Measurements from ENCODE around the gene CXCL10. TPM values are rescaled to one million over a fixed set of nuclear protein-coding genes. Genes with fewer than 3 reads are reported as not detected.
"Not testable (repeated sequence)": the region's sequence is repeated elsewhere in the genome, so short reads cannot be mapped to it uniquely, and the experiment has no call there.

CXCL10 gene
- total RNA-seq, 4 donors from 2014 or later: 3.0 TPM; not detected in 3

GRCh38 chr4:76058888-76059426, 35.7 kb upstream of the CXCL10 start:
- TF ChIP-seq POLR2AphosphoS5 (IDR thresholded peaks at IDR 0.05): no peak
- DNase-seq: no peak
- Histone ChIP-seq H3K9me3 (no peaks in the 10 kb centered on the region), H3K4me3 (no peak overlapping the region), H3K27me3 (no peaks in the 10 kb centered on the region), H3K36me3 (no peaks in the 10 kb centered on the region), H3K27ac (no peak overlapping the region), H3K4me1 (peaks cover 0 to 25% (median 5%) of the 10 kb centered on the region in 4 donors)
- in situ Hi-C loops (cut with MboI; ENCODE audit: low pct_ligation_motif_present in 1 of 4, low pct_unique_long_range_greater_than_20kb in 1 of 4, low sequenced_read_pairs in 3 of 4): no loop called here
- intact Hi-C loops (cut with DNase I; ENCODE audit: low total_unique reads): no loop called here
- WGBS, 2 donors (ENCODE audit: low coverage in 1 of 2): 39 to 44% methylated on average over 3 of the region's 3 CpGs

- Histone ChIP-seq H3K27me3 (no peaks in the 10 kb centered on the region), H3K4me3 (no peak overlapping the region), H3K36me3 (no peaks in the 10 kb centered on the region), H3K27ac (no peak overlapping the region), H3K9me3 (no peaks in the 10 kb centered on the region), H3K4me1 (peaks cover 0 to 25% (median 7%) of the 10 kb centered on the region in 4 donors)
- no peak for DNase-seq
- in situ Hi-C loops (cut with MboI; ENCODE audit: low pct_ligation_motif_present in 1 of 4, low pct_unique_long_range_greater_than_20kb in 1 of 4, low sequenced_read_pairs in 3 of 4): no loop called here
- TF ChIP-seq POLR2AphosphoS5 (IDR thresholded peaks at IDR 0.05) (no peak), POLR2A (IDR thresholded peaks at IDR 0.05) (no peak)
- intact Hi-C loops (cut with DNase I; ENCODE audit: low total_unique reads): no loop called here
Measured at GRCh38 chr4:76058302-76058701, 35.0 kb upstream of the CXCL10 start.

- in situ Hi-C loops (cut with MboI; ENCODE audit: low pct_ligation_motif_present in 1 of 4, low pct_unique_long_range_greater_than_20kb in 1 of 4, low sequenced_read_pairs in 3 of 4): no loop called here
- WGBS, 2 donors (ENCODE audit: low coverage in 1 of 2): 77% methylated on average over 2 of the region's 2 CpGs; no CpG with 5 or more reads in 1 of the 2 donors
Measured at GRCh38 chr4:76055421-76055820, 32.1 kb upstream of the CXCL10 start.

GRCh38 chr4:76055016-76055415, 31.7 kb upstream of the CXCL10 start:
- no peaks in the 10 kb centered on the region for H3K27me3 ChIP-seq
- peaks cover 0 to 19% (median 6%) of the 10 kb centered on the region in 4 donors for H3K4me1 ChIP-seq
- in situ Hi-C loops (cut with MboI; ENCODE audit: low pct_ligation_motif_present in 1 of 4, low pct_unique_long_range_greater_than_20kb in 1 of 4, low sequenced_read_pairs in 3 of 4): no loop called here
- no peaks in the 10 kb centered on the region for H3K9me3 ChIP-seq
- H3K27ac ChIP-seq: peak overlapping the region in 2 of 4 donors; percentile 32 to 52
- no peak overlapping the region for H3K4me3 ChIP-seq
- TF ChIP-seq EP300 (IDR thresholded peaks at IDR 0.05; ENCODE audit: low read depth) (no peak), POLR2A (IDR thresholded peaks at IDR 0.05) (no peak), POLR2AphosphoS5 (IDR thresholded peaks at IDR 0.05) (no peak), CTCF (IDR thresholded peaks at IDR 0.05) (no peak)
- H3K36me3 ChIP-seq: no peaks in the 10 kb centered on the region
- WGBS, 2 donors (ENCODE audit: low coverage in 1 of 2): 53 to 63% methylated on average over 2 of the region's 2 CpGs
- DNase-seq: no peak
- intact Hi-C loops (cut with DNase I; ENCODE audit: low total_unique reads): no loop called here

More at GRCh38 chr4:76055421-76055820, 32.1 kb upstream of the CXCL10 start:
- intact Hi-C loops (cut with DNase I; ENCODE audit: low total_unique reads): no loop called here
- Histone ChIP-seq H3K27me3 (no peaks in the 10 kb centered on the region), H3K36me3 (no peaks in the 10 kb centered on the region), H3K4me1 (peaks cover 0 to 23% (median 7%) of the 10 kb centered on the region in 4 donors), H3K4me3 (no peak overlapping the region), H3K9me3 (no peaks in the 10 kb centered on the region), H3K27ac (peak overlapping the region in 1 of 4 donors; percentile 52)
- DNase-seq: no peak
- TF ChIP-seq POLR2AphosphoS5 (IDR thresholded peaks at IDR 0.05): no peak
- no peak for TF ChIP-seq EP300 (IDR thresholded peaks at IDR 0.05; ENCODE audit: low read depth)
- no peak for TF ChIP-seq POLR2A (IDR thresholded peaks at IDR 0.05)
- no peak for TF ChIP-seq CTCF (IDR thresholded peaks at IDR 0.05)

DNA sequence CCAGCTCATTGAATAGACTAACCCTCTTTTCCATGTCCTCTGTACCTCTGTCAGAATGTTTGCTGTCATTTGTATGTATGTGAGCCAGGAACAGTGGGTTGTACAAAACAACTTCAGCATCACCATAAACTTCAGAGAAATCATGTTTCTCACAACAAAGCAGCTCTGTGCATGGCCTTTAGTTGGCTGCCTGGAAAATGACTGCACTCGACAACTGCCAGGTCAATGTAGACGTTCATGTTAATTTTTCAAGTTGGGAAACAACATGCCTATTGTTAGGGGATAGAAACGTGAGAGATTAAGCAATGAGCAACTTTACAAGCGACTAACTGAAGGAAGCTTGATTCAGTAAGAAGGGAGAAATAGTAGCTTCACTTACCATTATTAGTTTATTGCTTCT, 30.4 kb upstream of the CXCL10 start:
- Histone ChIP-seq H3K27ac (no peak overlapping the region), H3K4me1 (peaks cover 0 to 10% (median 4%) of the 10 kb centered on the region in 4 donors), H3K4me3 (no peak overlapping the region), H3K27me3 (no peaks in the 10 kb centered on the region), H3K36me3 (no peaks in the 10 kb centered on the region), H3K9me3 (no peaks in the 10 kb centered on the region)
- intact Hi-C loops (cut with DNase I; ENCODE audit: low total_unique reads) (no loop called here), in situ Hi-C loops (cut with MboI; ENCODE audit: low pct_ligation_motif_present in 1 of 4, low pct_unique_long_range_greater_than_20kb in 1 of 4, low sequenced_read_pairs in 3 of 4) (no loop called here)
- TF ChIP-seq POLR2AphosphoS5 (IDR thresholded peaks at IDR 0.05): no peak
- no peak for TF ChIP-seq CTCF (IDR thresholded peaks at IDR 0.05)
- TF ChIP-seq POLR2A (IDR thresholded peaks at IDR 0.05): no peak
- no peak for TF ChIP-seq EP300 (IDR thresholded peaks at IDR 0.05; ENCODE audit: low read depth)
- 43% methylated on average over 4 of the region's 4 CpGs; no CpG with 5 or more reads in 1 of the 2 donors for WGBS, 2 donors (ENCODE audit: low coverage in 1 of 2)
- no peak for DNase-seq

DNA sequence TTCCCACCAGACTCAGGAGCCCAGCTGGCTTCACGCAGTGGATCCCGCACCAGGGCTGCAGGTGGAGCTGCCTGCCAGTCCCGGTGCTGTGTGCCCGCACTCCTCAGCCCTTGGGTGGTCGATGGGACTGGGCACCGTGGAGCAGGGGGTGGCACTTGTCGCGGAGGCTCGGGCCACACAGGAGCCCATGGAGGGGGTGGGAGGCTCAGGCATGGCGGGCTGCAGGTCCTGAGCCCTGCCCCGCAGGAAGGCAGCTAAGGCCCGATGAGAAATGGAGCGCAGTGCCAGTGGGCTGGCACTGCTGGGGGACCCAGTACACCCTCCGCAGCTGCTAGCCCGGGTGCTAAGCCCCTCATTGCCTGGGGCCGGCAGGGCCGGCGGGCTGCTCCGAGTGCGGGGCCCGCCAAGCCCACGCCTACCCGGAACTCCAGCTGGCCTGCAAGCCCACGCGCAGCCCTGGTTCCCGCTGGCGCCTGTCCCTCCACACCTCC, 27.3 kb upstream of the CXCL10 start:
- H3K4me3 ChIP-seq; in situ Hi-C loops (cut with MboI; ENCODE audit: low pct_ligation_motif_present in 1 of 4, low pct_unique_long_range_greater_than_20kb in 1 of 4, low sequenced_read_pairs in 3 of 4); DNase-seq; H3K4me1 ChIP-seq; H3K27me3 ChIP-seq; H3K27ac ChIP-seq; intact Hi-C loops (cut with DNase I; ENCODE audit: low total_unique reads); H3K36me3 ChIP-seq; H3K9me3 ChIP-seq: not testable (repeated sequence)
- WGBS, 2 donors (ENCODE audit: low coverage in 1 of 2): 95% methylated on average over 20 of the region's 27 CpGs; no CpG with 5 or more reads in 1 of the 2 donors

DNA sequence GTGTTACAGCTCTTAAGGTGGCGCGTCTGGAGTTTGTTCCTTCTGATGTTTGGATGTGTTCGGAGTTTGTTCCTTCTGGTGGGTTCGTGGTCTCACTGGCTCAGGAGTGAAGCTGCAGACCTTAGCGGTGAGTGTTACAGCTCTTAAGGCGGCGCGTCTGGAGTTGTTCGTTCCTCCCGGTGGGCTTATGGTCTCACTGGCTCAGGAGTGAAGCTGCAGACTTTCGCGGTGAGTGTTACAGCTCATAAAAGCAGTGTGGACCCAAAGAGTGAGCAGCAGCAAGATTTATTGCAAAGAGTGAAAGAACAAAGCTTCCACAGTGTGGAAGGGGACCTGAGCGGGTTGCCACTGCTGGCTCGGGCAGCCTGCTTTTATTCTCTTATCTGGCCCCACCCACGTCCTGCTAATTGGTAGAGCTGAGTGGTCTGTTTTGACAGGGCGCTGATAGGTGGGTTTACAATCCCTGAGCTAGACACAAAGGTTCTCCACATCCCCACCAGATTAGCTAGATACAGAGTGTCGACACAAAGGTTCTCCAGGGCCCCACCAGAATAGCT, 26.6 kb upstream of the CXCL10 start:
- H3K9me3 ChIP-seq; intact Hi-C loops (cut with DNase I; ENCODE audit: low total_unique reads); in situ Hi-C loops (cut with MboI; ENCODE audit: low pct_ligation_motif_present in 1 of 4, low pct_unique_long_range_greater_than_20kb in 1 of 4, low sequenced_read_pairs in 3 of 4); H3K36me3 ChIP-seq; H3K4me3 ChIP-seq; H3K27me3 ChIP-seq; H3K27ac ChIP-seq; H3K4me1 ChIP-seq; DNase-seq: not testable (repeated sequence)
- WGBS, 2 donors (ENCODE audit: low coverage in 1 of 2): 95% methylated on average over 17 of the region's 17 CpGs; no CpG with 5 or more reads in 1 of the 2 donors

Data from transverse colon (tissue), 4 donors.